Measurements from ENCODE around the gene CCL19. TPM values are rescaled to one million over a fixed set of nuclear protein-coding genes. Genes with fewer than 3 reads are reported as not detected.

Gene CCL19
- total RNA-seq, 5 donors from 2014 or later (not counting 1 experiment from before 2014, with no cell fraction given): not detected

DNA sequence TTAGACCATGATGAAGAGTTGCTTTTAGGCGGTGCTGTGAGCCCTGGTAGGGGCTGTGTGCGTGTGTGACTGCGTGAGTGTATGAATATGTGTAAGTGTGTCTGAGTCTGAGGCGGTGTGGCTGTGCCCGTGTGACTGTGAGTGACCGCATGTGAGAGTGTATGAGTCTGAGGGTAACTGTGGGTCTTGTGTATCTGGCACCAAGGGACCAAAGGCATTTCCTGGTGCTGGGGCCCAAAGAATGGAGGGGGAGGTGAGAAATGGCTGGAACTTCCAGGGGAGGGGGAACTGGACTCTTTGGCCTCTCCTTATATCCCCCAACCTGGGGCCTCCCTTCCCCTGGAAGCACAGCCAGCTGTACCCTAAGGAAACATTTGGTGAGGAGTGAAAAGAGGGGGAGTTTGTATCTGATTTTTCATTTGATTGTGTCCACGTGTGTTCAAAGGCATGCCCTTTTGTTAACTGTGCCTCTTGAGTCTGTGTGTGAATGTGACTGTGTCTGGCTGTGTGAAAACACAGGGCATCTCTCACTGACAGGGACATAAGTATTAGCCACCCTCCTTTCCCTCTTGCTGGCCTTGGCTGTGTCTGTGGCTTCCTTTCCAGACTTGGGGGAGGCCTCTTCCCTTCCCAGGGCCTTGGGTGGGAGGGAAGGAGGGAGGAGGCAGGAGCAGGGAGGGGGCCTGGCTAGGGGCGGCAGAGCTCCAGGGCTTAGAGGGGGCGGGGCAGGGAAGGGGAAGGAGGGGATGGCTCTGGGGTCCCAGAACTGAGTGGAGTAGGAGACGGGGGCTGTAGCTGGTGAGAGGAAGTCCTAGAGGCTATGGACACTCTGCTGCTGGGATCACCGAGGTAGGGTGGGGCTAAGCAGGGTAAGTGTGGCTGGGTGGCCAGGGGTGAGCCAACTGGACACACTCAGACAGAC lies 37.7 kb downstream of the CCL19 start:
- Mint-ChIP-seq H3K27me3 (no peaks in the 10 kb centered on the region), H3K27ac (peak overlapping the region; percentile 17 to 50), H3K36me3 (peaks cover 17% of the 10 kb centered on the region), H3K4me1 (peaks cover 23 to 48% (median 45%) of the 10 kb centered on the region in 3 donors), H3K4me3 (no peak overlapping the region), H3K9me3 (no peaks in the 10 kb centered on the region)
- ATAC-seq (replicated peaks in 1 of 4): no peak
- Histone ChIP-seq H3K9me3 (no peaks in the 10 kb centered on the region), H3K27me3 (replicated peaks in 1 of 2; ENCODE audit: control insufficient read depth in 2 of 2, extremely low read depth in 1 of 2, insufficient read depth in 2 of 2, low read length in 1 of 2) (no peaks in the 10 kb centered on the region), H3K36me3 (ENCODE audit: control insufficient read depth in 2 of 2, extremely low read depth in 1 of 2, insufficient read depth in 1 of 2, low read length in 1 of 2) (peaks cover 0 to 34% of the 10 kb centered on the region in 2 donors), H3K4me3 (ENCODE audit: control insufficient read depth in 1 of 2, extremely low read depth in 1 of 2, low read length in 1 of 2) (no peak overlapping the region), H3K4me1 (ENCODE audit: control insufficient read depth in 1 of 2, extremely low read depth in 1 of 2, insufficient read depth in 2 of 2, low read length in 2 of 2) (peaks cover 4 to 26% of the 10 kb centered on the region in 2 experiments), H3K27ac (ENCODE audit: low read length) (no peak overlapping the region)
- ChIA-PET CTCF (interaction anchor here in 1 of 2 donors (1.3 kb wide), 1 partner anchor 20 kb away, joined by 4 read pairs; no protein-coding TSS in a partner anchor), POLR2A (interaction anchor here in 1 of 2 donors (0.6 kb wide), 1 partner anchor 31 kb away, joined by 10 read pairs; no protein-coding TSS in a partner anchor)
- DNase-seq: no peak
- 75% methylated on average over 10 of the region's 11 CpGs for WGBS (ENCODE audit: insufficient coverage)

DNA sequence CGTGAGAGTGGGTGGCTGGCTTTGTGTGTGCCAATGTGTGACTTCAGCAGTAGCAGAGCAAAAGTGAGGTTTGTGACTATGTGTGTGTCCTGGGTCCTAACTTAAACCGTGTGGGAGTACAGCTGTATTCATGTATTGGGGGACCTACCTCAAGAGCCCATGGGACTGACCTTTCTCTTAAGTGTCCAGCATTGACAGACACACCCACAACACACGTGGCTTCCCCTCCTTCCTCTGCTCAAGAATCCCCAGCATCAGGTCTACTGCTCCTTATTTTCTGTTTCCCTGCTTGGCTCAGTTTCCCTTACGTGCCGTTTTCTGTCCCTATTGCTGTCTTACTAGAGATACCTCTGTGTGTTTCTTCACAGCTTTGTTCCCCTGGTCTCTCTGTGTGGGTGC lies 38.5 kb downstream of the CCL19 start:
- peaks cover 25% of the 10 kb centered on the region for H3K36me3 Mint-ChIP-seq
- H3K9me3 Mint-ChIP-seq: no peaks in the 10 kb centered on the region
- peaks cover 0 to 42% of the 10 kb centered on the region in 2 donors for H3K36me3 ChIP-seq (ENCODE audit: control insufficient read depth in 2 of 2, extremely low read depth in 1 of 2, insufficient read depth in 1 of 2, low read length in 1 of 2)
- H3K27me3 Mint-ChIP-seq: no peaks in the 10 kb centered on the region
- no peak overlapping the region for H3K4me3 ChIP-seq (ENCODE audit: control insufficient read depth in 1 of 2, extremely low read depth in 1 of 2, low read length in 1 of 2)
- H3K9me3 ChIP-seq: no peaks in the 10 kb centered on the region
- H3K4me1 Mint-ChIP-seq: peaks cover 31 to 56% (median 53%) of the 10 kb centered on the region in 3 donors
- peak overlapping the region; percentile 17 to 68 for H3K27ac Mint-ChIP-seq
- CTCF ChIA-PET: interaction anchor here in 1 of 2 donors (1.3 kb wide), 1 partner anchor 19 kb away, joined by 4 read pairs; no protein-coding TSS in a partner anchor
- H3K4me1 ChIP-seq (ENCODE audit: control insufficient read depth in 1 of 2, extremely low read depth in 1 of 2, insufficient read depth in 2 of 2, low read length in 2 of 2): peaks cover 5 to 34% of the 10 kb centered on the region in 2 experiments
- DNase-seq (no peak), ATAC-seq (replicated peaks in 1 of 4) (no peak)
- H3K4me3 Mint-ChIP-seq: no peak overlapping the region
- POLR2A ChIA-PET: no interaction called here
- H3K27ac ChIP-seq (ENCODE audit: low read length): no peak overlapping the region
- 84% methylated on average over 2 of the region's 5 CpGs for WGBS (ENCODE audit: insufficient coverage)
- no peaks in the 10 kb centered on the region for H3K27me3 ChIP-seq (replicated peaks in 1 of 2; ENCODE audit: control insufficient read depth in 2 of 2, extremely low read depth in 1 of 2, insufficient read depth in 2 of 2, low read length in 1 of 2)

DNA sequence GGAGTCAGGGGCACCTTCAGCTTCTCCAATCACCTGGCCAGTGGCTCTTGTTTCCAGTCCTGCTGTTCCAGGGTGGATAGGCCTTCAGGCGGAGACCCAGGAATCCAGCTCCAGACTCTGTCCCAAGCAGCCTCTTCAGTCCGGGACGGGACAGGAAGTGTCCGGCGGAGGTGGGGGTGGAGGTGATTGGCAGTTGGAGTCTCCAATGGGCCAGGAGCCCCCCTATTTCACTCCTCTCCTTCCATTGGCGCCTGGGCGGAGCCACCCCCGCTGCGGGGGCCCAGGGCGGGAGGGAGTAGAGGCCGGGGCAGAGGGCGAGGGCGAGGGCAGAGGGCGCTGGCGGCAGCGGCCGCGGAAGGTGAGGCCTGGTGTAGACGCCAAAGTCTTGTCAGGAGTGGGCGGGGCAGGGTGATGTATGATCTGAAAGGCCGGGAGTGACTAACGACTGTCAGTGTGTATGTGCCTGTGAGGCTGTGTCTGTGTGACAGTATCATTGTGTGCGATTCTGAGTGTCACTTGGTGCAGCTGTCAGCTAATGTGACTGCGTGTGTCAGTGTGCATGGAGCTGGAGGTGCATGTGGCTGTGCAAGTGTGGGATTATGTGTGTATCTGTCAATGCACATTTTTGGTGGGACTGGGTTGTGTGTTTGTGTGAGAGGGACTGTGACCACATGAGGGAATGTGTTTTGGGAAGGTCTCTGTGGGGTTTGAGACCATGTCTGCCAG lies 39.0 kb downstream of the CCL19 start, which contains the start of gene IL11RA:
IL11RA (plus strand) TSS at position 310 of the 726 bp plus-strand sequence. CDS start 3,033 bp downstream, outside the sequence.
- Histone ChIP-seq H3K9me3 (no peaks in the 10 kb centered on the region), H3K4me3 (ENCODE audit: control insufficient read depth in 1 of 2, extremely low read depth in 1 of 2, low read length in 1 of 2) (no peak within 1 kb of the TSS), H3K4me1 (ENCODE audit: control insufficient read depth in 1 of 2, extremely low read depth in 1 of 2, insufficient read depth in 2 of 2, low read length in 2 of 2) (peaks cover 10 to 40% of the 10 kb centered on the region in 2 experiments), H3K27ac (ENCODE audit: low read length) (no peak within 1 kb of the TSS), H3K27me3 (replicated peaks in 1 of 2; ENCODE audit: control insufficient read depth in 2 of 2, extremely low read depth in 1 of 2, insufficient read depth in 2 of 2, low read length in 1 of 2) (no peaks in the 10 kb centered on the region), H3K36me3 (ENCODE audit: control insufficient read depth in 2 of 2, extremely low read depth in 1 of 2, insufficient read depth in 1 of 2, low read length in 1 of 2) (peaks cover 0 to 45% of the 10 kb centered on the region in 2 donors)
- ChIA-PET CTCF (interaction anchor here in 1 of 2 donors (1.3 kb wide), 1 partner anchor 18 kb away, joined by 4 read pairs; no protein-coding TSS in a partner anchor), POLR2A (no interaction called here)
- H3K4me1 Mint-ChIP-seq: peaks cover 36 to 62% (median 59%) of the 10 kb centered on the region in 3 donors
- no peak within 1 kb of the TSS for H3K4me3 Mint-ChIP-seq
- no peaks in the 10 kb centered on the region for H3K9me3 Mint-ChIP-seq
- DNase-seq (peak in 6 of 35 experiments; percentile 21 to 43 (median 31)), ATAC-seq (replicated peaks in 1 of 4) (peak; percentile 38 to 58 (median 45))
- no peaks in the 10 kb centered on the region for H3K27me3 Mint-ChIP-seq
- peaks cover 25% of the 10 kb centered on the region for H3K36me3 Mint-ChIP-seq
- WGBS (ENCODE audit: insufficient coverage): 47% methylated on average over 13 of the region's 24 CpGs
- H3K27ac Mint-ChIP-seq: peak within 1 kb of the TSS; percentile 17 to 68

DNA sequence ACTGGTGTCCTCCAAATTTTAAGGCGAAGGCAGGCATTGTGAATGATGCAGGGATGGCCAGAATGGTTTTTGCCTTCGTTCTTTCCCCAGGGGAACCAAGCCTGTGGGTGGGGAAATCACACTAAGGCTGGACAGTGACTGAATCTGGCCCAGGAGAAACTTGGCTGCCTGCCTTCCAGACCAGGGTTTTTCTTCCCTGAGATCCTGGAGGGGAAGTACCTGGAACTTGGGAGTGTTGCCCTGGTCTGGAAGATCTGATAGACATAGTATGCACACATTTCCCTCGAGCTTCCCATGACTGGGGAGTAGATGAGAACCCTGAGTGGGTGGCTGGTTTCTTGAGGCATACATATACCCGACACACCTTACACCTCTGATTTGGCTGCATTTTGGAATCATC lies 39.8 kb downstream of the CCL19 start:
- H3K36me3 ChIP-seq (ENCODE audit: control insufficient read depth in 2 of 2, extremely low read depth in 1 of 2, insufficient read depth in 1 of 2, low read length in 1 of 2): peaks cover 0 to 45% of the 10 kb centered on the region in 2 donors
- Mint-ChIP-seq H3K36me3 (peaks cover 25% of the 10 kb centered on the region), H3K9me3 (no peaks in the 10 kb centered on the region), H3K27me3 (no peaks in the 10 kb centered on the region), H3K4me1 (peaks cover 40 to 63% (median 62%) of the 10 kb centered on the region in 3 donors), H3K4me3 (no peak overlapping the region), H3K27ac (peak overlapping the region in 1 of 2 donors; percentile 28)
- CTCF ChIA-PET: no interaction called here
- no peak for ATAC-seq (replicated peaks in 1 of 4)
- no peak for DNase-seq
- H3K27ac ChIP-seq (ENCODE audit: low read length): no peak overlapping the region
- H3K4me1 ChIP-seq (ENCODE audit: control insufficient read depth in 1 of 2, extremely low read depth in 1 of 2, insufficient read depth in 2 of 2, low read length in 2 of 2): peaks cover 10 to 45% of the 10 kb centered on the region in 2 experiments
- POLR2A ChIA-PET: no interaction called here
- 86% methylated on average over 2 of the region's 4 CpGs for WGBS (ENCODE audit: insufficient coverage)
- no peaks in the 10 kb centered on the region for H3K9me3 ChIP-seq
- no peaks in the 10 kb centered on the region for H3K27me3 ChIP-seq (replicated peaks in 1 of 2; ENCODE audit: control insufficient read depth in 2 of 2, extremely low read depth in 1 of 2, insufficient read depth in 2 of 2, low read length in 1 of 2)
- no peak overlapping the region for H3K4me3 ChIP-seq (ENCODE audit: control insufficient read depth in 1 of 2, extremely low read depth in 1 of 2, low read length in 1 of 2)

DNA sequence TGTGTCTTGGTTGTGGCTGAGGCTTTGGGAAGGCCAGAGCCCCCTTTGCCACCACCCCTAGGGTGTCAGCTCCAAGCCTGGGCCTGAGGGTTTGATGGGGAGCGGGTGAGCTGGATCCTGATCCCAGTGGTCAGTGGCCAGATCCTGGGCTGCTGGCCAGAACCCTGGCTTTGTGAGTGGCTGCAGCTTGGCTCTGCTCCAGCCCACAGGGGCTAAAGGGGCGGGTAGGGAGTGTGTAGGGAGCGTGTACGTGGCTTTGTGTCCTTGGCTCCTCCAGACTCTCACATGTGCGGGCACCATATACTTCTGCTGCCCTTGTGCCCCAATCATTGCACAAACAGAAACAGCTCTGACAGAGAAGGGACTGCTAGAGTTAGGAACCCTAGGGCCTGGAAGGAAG lies 40.3 kb downstream of the CCL19 start:
- H3K4me3 Mint-ChIP-seq: no peak overlapping the region
- ATAC-seq (replicated peaks in 1 of 4) (no peak), DNase-seq (no peak)
- peaks cover 25% of the 10 kb centered on the region for H3K36me3 Mint-ChIP-seq
- Histone ChIP-seq H3K27me3 (replicated peaks in 1 of 2; ENCODE audit: control insufficient read depth in 2 of 2, extremely low read depth in 1 of 2, insufficient read depth in 2 of 2, low read length in 1 of 2) (no peaks in the 10 kb centered on the region), H3K4me1 (ENCODE audit: control insufficient read depth in 1 of 2, extremely low read depth in 1 of 2, insufficient read depth in 2 of 2, low read length in 2 of 2) (peaks cover 12 to 49% of the 10 kb centered on the region in 2 experiments), H3K36me3 (ENCODE audit: control insufficient read depth in 2 of 2, extremely low read depth in 1 of 2, insufficient read depth in 1 of 2, low read length in 1 of 2) (peaks cover 0 to 45% of the 10 kb centered on the region in 2 donors), H3K27ac (ENCODE audit: low read length) (no peak overlapping the region), H3K9me3 (no peaks in the 10 kb centered on the region), H3K4me3 (ENCODE audit: control insufficient read depth in 1 of 2, extremely low read depth in 1 of 2, low read length in 1 of 2) (no peak overlapping the region)
- WGBS (ENCODE audit: insufficient coverage): 86% methylated on average over 1 of the region's 5 CpGs
- no peaks in the 10 kb centered on the region for H3K9me3 Mint-ChIP-seq
- ChIA-PET POLR2A (interaction anchor here in 1 of 2 donors (0.6 kb wide), 1 partner anchor 488 kb away, joined by 3 read pairs; no protein-coding TSS in a partner anchor), CTCF (no interaction called here)
- H3K4me1 Mint-ChIP-seq: peaks cover 45 to 68% (median 57%) of the 10 kb centered on the region in 3 donors
- no peak overlapping the region for H3K27ac Mint-ChIP-seq
- no peaks in the 10 kb centered on the region for H3K27me3 Mint-ChIP-seq

DNA sequence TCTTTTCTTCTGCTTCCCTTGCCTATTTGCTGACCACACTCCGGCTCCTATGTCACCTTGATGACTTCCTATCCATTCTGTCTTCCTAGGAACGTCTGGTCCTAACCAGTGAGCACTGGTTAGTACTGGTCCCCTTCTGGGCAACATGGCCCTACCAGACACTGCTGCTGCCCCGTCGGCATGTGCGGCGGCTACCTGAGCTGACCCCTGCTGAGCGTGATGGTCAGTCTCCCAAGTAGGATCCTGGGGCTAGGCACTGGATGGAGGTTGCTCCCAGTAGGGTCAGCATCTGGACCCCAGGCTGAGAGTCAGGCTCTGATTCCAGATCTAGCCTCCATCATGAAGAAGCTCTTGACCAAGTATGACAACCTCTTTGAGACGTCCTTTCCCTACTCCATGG lies 42.4 kb downstream of the CCL19 start:
- ChIA-PET POLR2A (no interaction called here), CTCF (interaction anchor here (1.0 to 5.4 kb wide), 4 partner anchors 10 to 15 kb away, joined by 3 to 39 read pairs (median 5); partner anchors contain the start of genes CCL27 (in 1 of the 2) and SIGMAR1 (in 1 of the 2))
- Histone ChIP-seq H3K27me3 (replicated peaks in 1 of 2; ENCODE audit: control insufficient read depth in 2 of 2, extremely low read depth in 1 of 2, insufficient read depth in 2 of 2, low read length in 1 of 2) (no peaks in the 10 kb centered on the region), H3K27ac (ENCODE audit: low read length) (no peak overlapping the region), H3K36me3 (ENCODE audit: control insufficient read depth in 2 of 2, extremely low read depth in 1 of 2, insufficient read depth in 1 of 2, low read length in 1 of 2) (peaks cover 0 to 45% of the 10 kb centered on the region in 2 donors), H3K4me1 (ENCODE audit: control insufficient read depth in 1 of 2, extremely low read depth in 1 of 2, insufficient read depth in 2 of 2, low read length in 2 of 2) (peaks cover 12 to 49% of the 10 kb centered on the region in 2 experiments), H3K9me3 (no peaks in the 10 kb centered on the region), H3K4me3 (ENCODE audit: control insufficient read depth in 1 of 2, extremely low read depth in 1 of 2, low read length in 1 of 2) (no peak overlapping the region)
- Mint-ChIP-seq H3K4me3 (peak overlapping the region; percentile 91 to 95 (median 94)), H3K27me3 (no peaks in the 10 kb centered on the region), H3K36me3 (peaks cover 21% of the 10 kb centered on the region), H3K4me1 (peaks cover 44 to 61% (median 45%) of the 10 kb centered on the region in 3 donors), H3K27ac (peak overlapping the region; percentile 19 to 25), H3K9me3 (no peaks in the 10 kb centered on the region)
- ATAC-seq (replicated peaks in 1 of 4) (no peak), DNase-seq (no peak)
- WGBS (ENCODE audit: insufficient coverage): 91% methylated on average over 8 of the region's 8 CpGs

All from T-cell (primary cell).